LNCAP (cell line): Measurements from ENCODE around the gene PMEL.

Experiments used
- TF ChIP-seq, protein P1 (sequence below): fragments of 450-650 bp; IDR thresholded peaks from 2 replicates; pipeline ENCODE4 v1.5.1; 2017; ENCODE audit warnings: mild to moderate bottlenecking

The PMEL gene

GRCh38 chr12:56001487-56002100 lies 35.8 kb upstream of the PMEL start:
- TF ChIP-seq, protein P1, sequence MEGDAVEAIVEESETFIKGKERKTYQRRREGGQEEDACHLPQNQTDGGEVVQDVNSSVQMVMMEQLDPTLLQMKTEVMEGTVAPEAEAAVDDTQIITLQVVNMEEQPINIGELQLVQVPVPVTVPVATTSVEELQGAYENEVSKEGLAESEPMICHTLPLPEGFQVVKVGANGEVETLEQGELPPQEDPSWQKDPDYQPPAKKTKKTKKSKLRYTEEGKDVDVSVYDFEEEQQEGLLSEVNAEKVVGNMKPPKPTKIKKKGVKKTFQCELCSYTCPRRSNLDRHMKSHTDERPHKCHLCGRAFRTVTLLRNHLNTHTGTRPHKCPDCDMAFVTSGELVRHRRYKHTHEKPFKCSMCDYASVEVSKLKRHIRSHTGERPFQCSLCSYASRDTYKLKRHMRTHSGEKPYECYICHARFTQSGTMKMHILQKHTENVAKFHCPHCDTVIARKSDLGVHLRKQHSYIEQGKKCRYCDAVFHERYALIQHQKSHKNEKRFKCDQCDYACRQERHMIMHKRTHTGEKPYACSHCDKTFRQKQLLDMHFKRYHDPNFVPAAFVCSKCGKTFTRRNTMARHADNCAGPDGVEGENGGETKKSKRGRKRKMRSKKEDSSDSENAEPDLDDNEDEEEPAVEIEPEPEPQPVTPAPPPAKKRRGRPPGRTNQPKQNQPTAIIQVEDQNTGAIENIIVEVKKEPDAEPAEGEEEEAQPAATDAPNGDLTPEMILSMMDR, result no peak

DNA sequence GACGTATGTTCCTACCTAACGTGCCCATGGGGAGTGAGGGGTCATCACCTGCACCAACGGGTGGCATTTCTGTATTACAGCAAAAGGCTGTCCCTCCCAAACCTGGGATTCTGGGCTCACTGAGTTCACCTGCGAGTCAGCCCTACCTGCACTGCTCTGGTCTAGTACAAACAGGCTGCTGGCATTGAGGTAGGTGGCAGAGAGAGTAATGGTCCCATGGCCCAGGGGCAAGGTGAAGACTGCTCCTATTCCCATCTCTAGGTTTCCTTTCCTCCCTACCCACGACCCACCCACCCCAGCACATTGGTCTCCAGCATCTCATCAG lies 31.7 kb upstream of the PMEL start:
- TF ChIP-seq, protein P1, result no peak

- TF ChIP-seq, protein P1, result no peak
Observed at GRCh38 chr12:55996715-55997534, 31.1 kb upstream of the PMEL start, which contains the start of gene SUOX. TSS of gene SUOX (plus strand) at chr12:55997276. CDS start at chr12:56002222, 4,946 bp downstream.

- TF ChIP-seq, protein P1, result peak; percentile 95
Observed at GRCh38 chr12:55996201-55996714, 30.4 kb upstream of the PMEL start.

DNA sequence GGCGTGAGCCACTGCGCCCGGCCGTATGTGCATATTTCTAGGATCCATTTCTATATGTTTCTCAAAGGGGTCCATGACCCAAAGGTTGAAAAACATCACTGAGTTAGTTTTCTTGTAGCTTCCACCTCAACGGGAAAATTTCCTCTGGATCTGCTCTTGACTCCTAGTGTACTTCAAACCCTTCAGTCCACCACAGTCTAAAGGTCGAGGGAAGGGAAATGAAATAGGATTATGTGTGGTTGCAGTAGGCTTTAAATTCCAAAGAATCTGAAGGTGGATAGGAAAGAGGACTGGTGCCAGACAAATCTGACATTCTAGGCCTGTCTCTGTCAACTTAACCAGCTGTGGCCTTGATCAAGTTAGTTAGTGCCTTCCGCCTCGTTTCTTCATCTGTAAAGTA lies 29.5 kb upstream of the PMEL start:
- TF ChIP-seq, protein P1, result no peak

- TF ChIP-seq, protein P1, result no peak
Observed at GRCh38 chr12:55993230-55993853, 27.5 kb upstream of the PMEL start.

DNA sequence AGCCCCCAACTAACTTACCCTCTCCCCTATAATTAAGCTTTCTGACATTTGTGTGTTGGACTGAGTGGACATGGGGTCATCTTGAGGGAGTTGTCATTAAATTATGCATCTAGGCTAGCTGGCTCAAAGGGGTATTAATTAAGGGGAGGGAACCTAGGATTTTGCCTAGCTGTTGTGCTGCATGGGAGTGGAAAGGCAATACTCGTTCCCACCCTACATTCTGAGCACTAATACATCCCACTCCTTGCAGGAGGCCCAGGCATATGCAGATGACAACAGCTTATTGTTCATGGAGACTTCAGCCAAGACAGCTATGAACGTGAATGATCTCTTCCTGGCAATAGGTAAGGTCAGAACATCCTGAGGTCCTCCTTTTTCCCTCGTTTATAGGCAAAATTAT lies 25.3 kb upstream of the PMEL start:
- TF ChIP-seq, protein P1, result no peak
